ENCODE data around the gene SERPINI1.
"Not testable (repeated sequence)": the region's sequence is repeated elsewhere in the genome, so short reads cannot be mapped to it uniquely, and the experiment has no call there.

The SERPINI1 gene

DNA sequence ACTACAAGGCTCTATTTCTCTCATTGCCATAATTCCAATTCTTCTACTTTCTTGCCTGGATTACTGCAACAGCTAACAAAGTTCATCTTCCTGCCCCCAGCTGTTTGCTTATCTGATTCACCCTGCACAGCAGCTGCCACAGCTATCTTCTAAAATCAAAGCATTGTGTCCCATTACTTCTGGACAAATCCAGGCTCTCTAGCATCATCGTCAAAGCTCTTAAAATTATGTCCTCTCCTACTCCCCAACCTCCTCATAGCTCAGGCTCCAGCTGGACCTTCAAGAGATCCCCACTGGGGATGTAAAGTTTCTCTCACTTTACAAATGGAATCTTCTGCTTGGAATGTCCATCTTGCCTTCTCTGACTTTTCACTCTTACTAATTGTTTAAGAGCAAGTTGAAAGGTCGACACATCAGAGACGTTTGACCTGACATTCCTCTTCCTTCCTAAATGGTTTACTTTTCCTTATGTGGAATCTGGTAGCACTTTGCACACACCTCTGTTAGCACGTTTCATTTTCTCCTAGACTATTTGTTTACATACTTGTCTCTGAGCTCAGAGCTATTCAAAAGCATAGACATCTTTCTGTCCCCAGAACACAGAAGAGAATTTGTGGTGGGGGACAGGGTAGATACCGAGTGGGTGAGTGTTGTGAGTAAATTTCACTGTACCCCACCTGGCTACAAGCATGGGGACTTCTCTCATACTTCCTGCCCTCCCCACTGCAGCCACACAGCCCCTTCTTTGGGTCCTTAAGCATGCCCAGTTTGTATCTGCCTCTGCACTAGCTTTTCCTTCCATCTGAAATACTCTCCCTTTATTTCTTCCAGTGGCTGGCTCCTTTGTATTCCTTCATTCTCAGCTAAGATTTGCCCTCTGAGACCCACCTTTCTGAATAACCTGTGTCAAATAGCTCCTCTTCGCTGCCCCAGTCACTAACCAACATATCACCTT, 77.9 kb downstream of the SERPINI1 start:
- TF ChIP-seq CTCF (IDR thresholded peaks at IDR 0.05; ENCODE audit: insufficient read depth, low read length, missing control alignments): no peak
- DNase-seq (ENCODE audit: low read depth, low spot score): no peak
- POLR2A ChIA-PET: no interaction called here
- no peak overlapping the region for H3K4me3 ChIP-seq (ENCODE audit: low read depth, low read length)
- CTCF ChIA-PET: no interaction called here

DNA sequence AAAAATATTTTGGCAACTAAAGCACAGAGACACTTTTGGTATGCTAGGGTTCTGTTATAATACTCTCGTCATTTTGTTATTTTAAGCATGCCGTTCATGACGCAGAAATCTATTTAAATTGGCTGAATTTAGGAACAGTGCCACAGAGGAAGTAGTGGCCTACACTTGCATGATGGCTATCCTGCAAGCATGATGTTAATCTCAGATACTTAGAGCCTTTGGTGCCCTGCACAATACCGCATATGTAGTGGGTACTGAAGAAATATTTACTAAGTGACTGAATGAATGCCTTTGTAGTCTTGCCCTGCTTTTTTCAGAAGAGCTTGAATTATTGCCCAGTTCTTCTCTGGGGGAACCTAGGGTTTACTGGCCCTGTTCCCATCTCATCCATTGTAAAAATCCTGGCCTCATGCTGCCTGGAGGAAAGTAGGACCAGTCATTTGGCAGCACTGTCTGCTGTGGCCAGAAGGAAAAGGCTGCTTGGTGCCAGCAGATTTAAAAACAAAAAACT, 79.0 kb downstream of the SERPINI1 start:
- POLR2A ChIA-PET: no interaction called here
- DNase-seq (ENCODE audit: low read depth, low spot score): no peak
- CTCF ChIA-PET: no interaction called here
- TF ChIP-seq CTCF (IDR thresholded peaks at IDR 0.05; ENCODE audit: insufficient read depth, low read length, missing control alignments): no peak
- no peak overlapping the region for H3K4me3 ChIP-seq (ENCODE audit: low read depth, low read length)

DNA sequence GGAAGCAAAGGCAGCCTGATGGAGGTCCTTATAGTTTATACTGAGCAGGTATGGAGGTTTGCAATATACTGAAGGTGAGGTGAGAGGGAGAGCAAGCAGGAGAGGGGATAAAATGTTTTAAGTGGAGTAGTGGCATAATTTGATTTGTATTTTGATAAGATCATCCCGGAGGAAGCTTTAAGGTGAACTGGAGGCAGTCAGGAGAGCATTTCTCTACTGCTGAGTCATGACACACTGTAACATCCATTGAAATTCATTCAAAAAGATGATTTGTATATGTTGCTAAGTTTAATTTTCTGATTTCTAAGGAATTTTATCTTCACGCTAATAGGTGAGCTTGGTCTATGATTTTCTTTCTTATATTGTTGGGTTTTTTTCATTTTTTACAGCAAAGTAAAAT, 81.4 kb downstream of the SERPINI1 start:
- no peak overlapping the region for H3K4me3 ChIP-seq (ENCODE audit: low read depth, low read length)
- no peak for DNase-seq (ENCODE audit: low read depth, low spot score)
- CTCF ChIA-PET: no interaction called here
- POLR2A ChIA-PET: no interaction called here
- TF ChIP-seq CTCF (IDR thresholded peaks at IDR 0.05; ENCODE audit: insufficient read depth, low read length, missing control alignments): no peak

- TF ChIP-seq CTCF (IDR thresholded peaks at IDR 0.05; ENCODE audit: insufficient read depth, low read length, missing control alignments): no peak
- no peak overlapping the region for H3K4me3 ChIP-seq (ENCODE audit: low read depth, low read length)
- ChIA-PET CTCF (no interaction called here), POLR2A (no interaction called here)
- no peak for DNase-seq (ENCODE audit: low read depth, low spot score)
Measured at GRCh38 chr3:167820102-167820865, 84.8 kb downstream of the SERPINI1 start.

GRCh38 chr3:167821248-167821805, 85.8 kb downstream of the SERPINI1 start:
- DNase-seq (ENCODE audit: low read depth, low spot score): no peak
- no peak for TF ChIP-seq CTCF (IDR thresholded peaks at IDR 0.05; ENCODE audit: insufficient read depth, low read length, missing control alignments)
- H3K4me3 ChIP-seq (ENCODE audit: low read depth, low read length): no peak overlapping the region
- ChIA-PET POLR2A (no interaction called here), CTCF (no interaction called here)

DNA sequence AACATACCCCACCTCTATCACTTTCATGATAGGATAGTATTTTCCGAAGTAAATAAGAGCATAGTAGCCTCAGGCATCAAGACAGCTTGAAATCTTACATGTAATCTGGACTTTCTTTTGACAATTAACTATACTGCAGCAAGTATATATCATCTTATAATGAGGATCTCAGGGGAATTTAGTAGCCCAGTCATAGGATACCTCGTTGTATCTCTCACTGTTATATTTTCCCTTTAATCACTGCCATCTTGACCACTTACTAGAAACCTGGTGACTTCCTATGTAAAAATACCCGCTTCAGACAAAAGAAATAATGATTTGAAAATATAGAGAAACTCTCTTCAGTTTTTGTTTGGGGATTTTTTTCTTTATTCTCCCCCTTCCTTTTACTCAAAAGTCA, 88.2 kb downstream of the SERPINI1 start:
- no peak for DNase-seq (ENCODE audit: low read depth, low spot score)
- no peak overlapping the region for H3K4me3 ChIP-seq (ENCODE audit: low read depth, low read length)
- no peak for TF ChIP-seq CTCF (IDR thresholded peaks at IDR 0.05; ENCODE audit: insufficient read depth, low read length, missing control alignments)
- CTCF ChIA-PET: no interaction called here
- POLR2A ChIA-PET: no interaction called here

DNA sequence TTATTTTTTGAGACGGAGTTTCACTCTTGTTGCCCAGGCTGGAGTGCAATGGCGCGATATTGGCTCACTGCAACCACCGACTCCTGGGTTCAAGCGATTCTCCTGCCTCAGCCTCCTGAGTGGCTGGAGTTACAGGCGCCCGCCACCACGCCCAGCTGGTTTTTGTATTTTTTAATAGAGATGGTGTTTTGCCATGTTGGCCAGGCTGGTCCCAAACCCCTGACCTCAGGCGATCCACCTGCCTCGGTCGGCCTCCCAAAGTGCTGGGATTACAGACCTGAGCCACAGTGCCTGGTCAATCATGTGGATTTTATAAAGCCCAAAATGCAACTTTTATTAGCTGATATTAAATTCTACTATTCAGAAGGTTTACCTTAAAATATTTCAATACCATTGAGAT, 92.1 kb downstream of the SERPINI1 start:
- H3K4me3 ChIP-seq (ENCODE audit: low read depth, low read length); CTCF ChIA-PET; POLR2A ChIA-PET; DNase-seq (ENCODE audit: low read depth, low spot score): not testable (repeated sequence)

All from AG04449 (cell line).